ENCODE data around the gene CADM3. TPM values are rescaled to one million over a fixed set of nuclear protein-coding genes. Genes with fewer than 3 reads are reported as not detected.

The CADM3 gene
- polyA plus RNA-seq, 2 of the 4 experiments (the other 2 are of a cell fraction), result 0.10 to 0.13 TPM

- ATAC-seq (peak in 1 of 2 experiments; percentile 48; a peak in 3 of 6 replicates), DNase-seq (ENCODE audit: low read depth in 1 of 2, low spot score in 1 of 2) (peak in 1 of 2 experiments; percentile 24), FAIRE-seq (no peak)
- H3K4me1 ChIP-seq, result peaks cover 23% of the 10 kb centered on the region
- ChIA-PET CTCF (interaction anchor here (1.2 to 17.8 kb wide), 3 partner anchors 10 to 32 kb away, joined by 3 to 148 read pairs (median 6); no protein-coding TSS in a partner anchor), POLR2A (no interaction called here)
- peak; percentile 64 for TF ChIP-seq GATA3 (IDR thresholded peaks at IDR 0.05; ENCODE audit: borderline replicate concordance)
- TF ChIP-seq CHD4 (IDR thresholded peaks at IDR 0.05; ENCODE audit: borderline replicate concordance), result no peak
- no peaks in the 10 kb centered on the region for H3K9me3 ChIP-seq
- peak overlapping the region; percentile 43 for H3K4me2 ChIP-seq
- 5% methylated on average over 1 of the region's 1 CpG for WGBS (ENCODE audit: missing lambda C conversion rate)
- H3K4me3 ChIP-seq, result no peak overlapping the region
- H3K27ac ChIP-seq, result peak overlapping the region in 1 of 2 experiments; percentile 64; a peak in 4 of 6 replicates
Observed at GRCh38 chr1:159229896-159230295, 58.5 kb downstream of the CADM3 start.

DNA sequence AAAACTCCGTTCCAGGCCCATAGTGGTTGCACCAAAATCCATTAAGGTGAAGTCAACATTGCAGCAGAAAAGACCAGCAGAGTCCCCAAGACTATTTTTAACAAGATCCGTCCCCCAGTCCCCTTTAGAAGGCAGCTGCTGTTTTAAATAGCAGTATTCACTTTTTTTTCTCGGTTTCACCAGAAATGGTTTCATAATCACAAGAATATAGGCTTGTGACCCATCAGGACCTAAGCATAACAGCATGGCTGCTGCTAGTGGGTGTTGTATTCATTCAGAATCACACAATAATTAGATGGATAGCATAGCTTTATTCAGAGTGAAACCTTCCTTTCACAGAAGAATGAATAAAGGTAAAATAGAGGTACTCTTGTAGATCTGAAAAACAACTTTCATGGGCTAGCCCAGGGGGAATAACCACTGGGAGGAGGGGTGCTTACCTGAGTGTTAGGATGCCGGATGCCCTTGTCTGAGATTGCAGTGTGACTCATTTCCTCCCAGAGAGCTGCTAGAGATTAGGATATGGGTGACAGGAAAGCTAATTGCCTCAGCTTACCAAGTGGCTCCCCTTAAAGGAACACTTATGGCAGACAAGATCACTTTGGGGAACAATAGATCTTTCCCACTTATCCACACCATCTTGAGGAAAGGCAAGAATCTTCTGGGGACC is 68.3 kb downstream of the CADM3 start:
- Histone ChIP-seq H3K9me3 (peaks cover 4% of the 10 kb centered on the region; the same call in 1 of the 3 replicates), H3K4me2 (no peak overlapping the region), H3K27ac (no peak overlapping the region), H3K4me1 (no peaks in the 10 kb centered on the region; the same call in 2 of the 3 replicates), H3K4me3 (no peak overlapping the region)
- no peak for FAIRE-seq
- no peak for TF ChIP-seq ZNF302 (CRISPR knock-in tag; IDR thresholded peaks at IDR 0.05)
- TF ChIP-seq POLR2A (IDR thresholded peaks at IDR 0.05; ENCODE audit: low read length), result no peak
- TF ChIP-seq SMC3 (IDR thresholded peaks at IDR 0.05), result no peak
- no peak for TF ChIP-seq POLR2AphosphoS2 (conservative IDR thresholded peaks at IDR 0.05; ENCODE audit: low read length)
- no peak for TF ChIP-seq ESRRA (IDR thresholded peaks at IDR 0.05; ENCODE audit: borderline replicate concordance, low read length)
- DNase-seq (ENCODE audit: low read depth in 1 of 2, low spot score in 1 of 2), result no peak
- ChIA-PET POLR2A (no interaction called here), CTCF (interaction anchor here (1.6 to 2.0 kb wide), 3 partner anchors 10 to 28 kb away, joined by 4 to 7 read pairs (median 6); no protein-coding TSS in a partner anchor)
- 12% methylated on average over 4 of the region's 4 CpGs for WGBS (ENCODE audit: missing lambda C conversion rate)
- no peak for ATAC-seq

DNA sequence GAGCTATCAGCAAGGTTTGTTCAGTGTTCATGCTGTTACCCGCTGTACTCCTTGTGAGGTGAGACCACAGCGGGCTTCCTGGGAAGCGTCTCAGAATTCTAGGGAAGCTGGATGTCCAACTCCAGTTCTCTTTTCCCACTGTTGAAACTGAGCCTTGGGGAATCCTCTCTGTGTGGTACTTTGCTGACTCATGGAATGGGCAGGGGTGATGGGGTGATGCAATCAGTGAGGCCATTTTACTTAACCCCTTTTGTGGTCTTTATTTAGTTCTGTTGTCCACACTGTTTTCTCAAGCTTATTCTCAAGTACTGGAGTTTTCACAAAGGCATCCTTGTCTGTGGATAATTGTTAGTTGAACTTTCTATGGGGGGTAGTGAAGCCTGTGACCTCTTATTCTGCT is 75.9 kb downstream of the CADM3 start:
- 66% methylated on average over 3 of the region's 3 CpGs for WGBS (ENCODE audit: missing lambda C conversion rate)
- no peak for DNase-seq (ENCODE audit: low read depth in 1 of 2, low spot score in 1 of 2)
- POLR2A ChIA-PET, result no interaction called here

DNA sequence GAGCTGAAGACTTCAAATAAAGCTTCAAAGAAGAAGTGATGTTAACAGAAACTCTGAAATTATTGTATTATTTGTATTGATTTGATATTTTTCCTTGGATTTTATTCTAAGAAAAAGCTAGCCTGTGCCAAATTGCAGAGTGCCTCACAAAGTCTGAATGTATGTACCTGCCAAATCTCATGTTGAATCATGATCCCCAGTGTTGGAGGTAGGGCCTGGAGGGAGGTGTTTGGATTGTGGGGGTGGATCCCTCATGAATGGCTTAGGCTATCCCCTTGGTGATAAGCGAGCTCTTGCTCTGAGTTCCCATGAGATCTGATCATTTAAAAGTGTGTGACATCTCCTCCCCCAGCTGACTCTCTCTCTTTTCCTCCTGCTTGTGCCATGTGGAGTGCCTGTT is 76.9 kb downstream of the CADM3 start:
- H3K4me2 ChIP-seq, result no peak overlapping the region
- 9% methylated on average over 1 of the region's 1 CpG for WGBS (ENCODE audit: missing lambda C conversion rate)
- no peak for ATAC-seq

More for the DNA sequence above, 75.9 kb downstream of the CADM3 start:
- Histone ChIP-seq H3K4me1 (no peaks in the 10 kb centered on the region), H3K4me2 (no peak overlapping the region), H3K9me3 (peaks cover 14% of the 10 kb centered on the region; the same call in 2 of the 3 replicates), H3K4me3 (no peak overlapping the region), H3K27ac (no peak overlapping the region)
- CTCF ChIA-PET, result no interaction called here
- FAIRE-seq (no peak), ATAC-seq (no peak)
- TF ChIP-seq TP53 (CRISPR knock-in tag; IDR thresholded peaks at IDR 0.05), result no peak
- TF ChIP-seq, protein P1, sequence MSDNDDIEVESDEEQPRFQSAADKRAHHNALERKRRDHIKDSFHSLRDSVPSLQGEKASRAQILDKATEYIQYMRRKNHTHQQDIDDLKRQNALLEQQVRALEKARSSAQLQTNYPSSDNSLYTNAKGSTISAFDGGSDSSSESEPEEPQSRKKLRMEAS (IDR thresholded peaks at IDR 0.05), result no peak
- no peak for TF ChIP-seq FOXS1 (CRISPR knock-in tag; IDR thresholded peaks at IDR 0.05)

DNA sequence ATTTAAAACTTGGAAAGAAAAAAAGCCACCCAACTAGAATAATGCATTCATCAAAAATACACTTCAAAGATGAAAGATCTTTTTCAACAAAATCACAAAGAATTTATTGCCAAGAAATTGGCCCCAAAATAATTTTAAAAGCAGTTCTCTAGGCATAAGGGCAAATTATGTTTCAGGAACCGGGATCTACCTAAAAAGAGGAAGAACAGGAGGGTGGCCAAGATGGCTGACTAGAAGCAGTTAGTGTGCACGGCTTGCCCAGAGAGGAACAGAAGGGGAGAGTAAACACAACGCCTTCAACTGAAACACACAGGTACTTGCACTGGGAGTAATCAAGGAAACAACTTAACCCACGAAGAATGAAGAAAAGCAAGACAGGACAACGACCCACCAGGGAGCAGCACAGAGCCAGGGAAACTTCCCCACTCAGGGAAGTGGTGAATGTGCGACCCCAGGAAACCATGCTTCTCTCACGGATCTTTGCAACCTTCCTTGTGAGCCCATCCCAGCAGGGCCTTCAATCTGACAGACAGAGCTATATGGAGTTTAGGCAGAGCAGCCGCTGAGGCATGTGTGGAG is 79.3 kb downstream of the CADM3 start:
- POLR2A ChIA-PET, result no interaction called here
- Histone ChIP-seq H3K4me1 (no peaks in the 10 kb centered on the region), H3K9me3 (peaks cover 10% of the 10 kb centered on the region; the same call in 2 of the 3 replicates), H3K4me2 (no peak overlapping the region), H3K27ac (no peak overlapping the region), H3K4me3 (no peak overlapping the region)
- DNase-seq (ENCODE audit: low read depth in 1 of 2, low spot score in 1 of 2), result peak in 1 of 2 experiments; percentile 9
- FAIRE-seq, result no peak
- TF ChIP-seq FOSB (CRISPR knock-in tag; IDR thresholded peaks at IDR 0.05) (no peak), RAD21 (conservative IDR thresholded peaks at IDR 0.05 in 1 of 2, IDR thresholded peaks at IDR 0.05 in 1 of 2) (peak; percentile 21 to 56; a peak in 2 of 5 replicates), SMC3 (IDR thresholded peaks at IDR 0.05) (peak; percentile 20; the same call in 1 of the 3 replicates)
- WGBS (ENCODE audit: missing lambda C conversion rate), result 22% methylated on average over 8 of the region's 8 CpGs
- ATAC-seq, result no peak; a peak in 1 of 6 replicates
- CTCF ChIA-PET, result no interaction called here

More for the DNA sequence above, 76.9 kb downstream of the CADM3 start:
- H3K27ac ChIP-seq, result no peak overlapping the region
- H3K4me3 ChIP-seq, result no peak overlapping the region
- no peaks in the 10 kb centered on the region for H3K4me1 ChIP-seq
- CTCF ChIA-PET, result interaction anchor here (1.1 kb wide), 2 partner anchors 31 to 34 kb away, joined by 3 to 6 read pairs; no protein-coding TSS in a partner anchor
- FAIRE-seq, result no peak
- no peak for DNase-seq (ENCODE audit: low read depth in 1 of 2, low spot score in 1 of 2)
- H3K9me3 ChIP-seq, result peaks cover 10% of the 10 kb centered on the region; the same call in 2 of the 3 replicates
- POLR2A ChIA-PET, result no interaction called here
- no peak for TF ChIP-seq CHD4 (IDR thresholded peaks at IDR 0.05; ENCODE audit: borderline replicate concordance)
- TF ChIP-seq BHLHE40 (IDR thresholded peaks at IDR 0.05; ENCODE audit: low read depth, low read length), result no peak
- TF ChIP-seq EHMT2 (IDR thresholded peaks at IDR 0.05; ENCODE audit: low read depth), result no peak
- no peak for TF ChIP-seq ZC3H11A (IDR thresholded peaks at IDR 0.05)
- TF ChIP-seq POLR2AphosphoS2 (conservative IDR thresholded peaks at IDR 0.05; ENCODE audit: low read length), result no peak
- TF ChIP-seq, protein P2, sequence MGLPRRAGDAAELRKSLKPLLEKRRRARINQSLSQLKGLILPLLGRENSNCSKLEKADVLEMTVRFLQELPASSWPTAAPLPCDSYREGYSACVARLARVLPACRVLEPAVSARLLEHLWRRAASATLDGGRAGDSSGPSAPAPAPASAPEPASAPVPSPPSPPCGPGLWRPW (IDR thresholded peaks at IDR 0.05), result no peak

Small RNA genes lying within 50 kb of the gene (small RNA-seq; reads per million reads assigned to genes)
- gene RNA5SP60, result 0 reads per million in 6 experiments

Other genes starting within 250 kb of the CADM3 start
- gene PYHIN1, start 240.1 kb upstream of the CADM3 start, polyA plus RNA-seq (2011; rRNA removed), result not detected in 2 replicates
- not detected in 3 replicates for gene PYHIN1, start 240.1 kb upstream of the CADM3 start, polyA plus RNA-seq (2017; fragmentation: RNase III; extraction: RNeasy Plus Mini Kit Qiagen cat#74134 plus additional on column Dnase treatment)
- gene IFI16, start 161.7 kb upstream of the CADM3 start, polyA plus RNA-seq (2011; rRNA removed), result 2.7 and 3.3 TPM in 2 replicates
- 1.2 to 2.0 TPM (median 1.5 TPM) in 3 replicates for gene IFI16, start 161.7 kb upstream of the CADM3 start, polyA plus RNA-seq (2017; fragmentation: RNase III; extraction: RNeasy Plus Mini Kit Qiagen cat#74134 plus additional on column Dnase treatment)
- gene AIM2, start 94.8 kb upstream of the CADM3 start, polyA plus RNA-seq (2011; rRNA removed), result not detected in 2 replicates
- not detected in 3 replicates for gene AIM2, start 94.8 kb upstream of the CADM3 start, polyA plus RNA-seq (2017; fragmentation: RNase III; extraction: RNeasy Plus Mini Kit Qiagen cat#74134 plus additional on column Dnase treatment)
- gene ACKR1, start 33.3 kb downstream of the CADM3 start, polyA plus RNA-seq (2011; rRNA removed), result not detected in 2 replicates
- not detected in 3 replicates for gene ACKR1, start 33.3 kb downstream of the CADM3 start, polyA plus RNA-seq (2017; fragmentation: RNase III; extraction: RNeasy Plus Mini Kit Qiagen cat#74134 plus additional on column Dnase treatment)
- 0.08 and 0.10 TPM in 2 replicates for gene FCER1A, start 130.7 kb downstream of the CADM3 start, polyA plus RNA-seq (2011; rRNA removed)
- gene FCER1A, start 130.7 kb downstream of the CADM3 start, polyA plus RNA-seq (2017; fragmentation: RNase III; extraction: RNeasy Plus Mini Kit Qiagen cat#74134 plus additional on column Dnase treatment), result not detected in 3 replicates

Data from A549 (cell line).